ENCODE data around the gene NOL4L. TPM values are rescaled to one million over a fixed set of nuclear protein-coding genes. Genes with fewer than 3 reads are reported as not detected.
A peak's percentile ranks its signal among the peaks of the same experiment; 100 is the strongest.

Gene NOL4L
- total RNA-seq, 1 experiment from 2014 or later, result 31.7 TPM

- peaks cover 31% of the 10 kb centered on the region; the same call in 1 of the 2 replicates for H3K79me2 ChIP-seq (ENCODE audit: insufficient read depth, low read length)
- peaks cover 12% of the 10 kb centered on the region for H3K23me2 ChIP-seq (ENCODE audit: insufficient read length, low read depth, low read length, poor library complexity, severe bottlenecking)
- H3K27me3 Mint-ChIP-seq (ENCODE audit: low read depth), result peaks cover 14% of the 10 kb centered on the region
- H3K23ac ChIP-seq (ENCODE audit: insufficient read length, low read depth, low read length), result no peak overlapping the region
- peaks cover 2% of the 10 kb centered on the region for H3K79me1 ChIP-seq (ENCODE audit: insufficient read depth, low read depth, low read length, poor library complexity, severe bottlenecking)
- no peak overlapping the region for H3K27ac ChIP-seq (ENCODE audit: insufficient read length, low read depth, low read length)
- H4K91ac ChIP-seq (ENCODE audit: insufficient read length, low read depth, low read length), result no peak overlapping the region
- no peak overlapping the region for H2BK20ac ChIP-seq (ENCODE audit: low read depth, low read length, poor library complexity, severe bottlenecking)
- no peak overlapping the region for H4K8ac ChIP-seq (replicated peaks; ENCODE audit: insufficient read length, low read depth, low read length)
- H4K5ac ChIP-seq (ENCODE audit: insufficient read length, low read depth, low read length), result no peak overlapping the region
- H2BK12ac ChIP-seq (ENCODE audit: insufficient read length, low read depth, low read length), result no peak overlapping the region
- H4K20me1 ChIP-seq (ENCODE audit: control insufficient read depth, insufficient read depth, insufficient read length), result no peaks in the 10 kb centered on the region
- H3K56ac ChIP-seq (ENCODE audit: insufficient read length, low read depth, low read length), result no peak overlapping the region
- H2BK15ac ChIP-seq (ENCODE audit: low read depth, low read length), result no peak overlapping the region
- peak; percentile 42 for DNase-seq
- TF ChIP-seq CTCF (conservative IDR thresholded peaks at IDR 0.05), result no peak
- H3K9me3 Mint-ChIP-seq, result no peaks in the 10 kb centered on the region
- H3K4me3 Mint-ChIP-seq, result peak overlapping the region; percentile 91 to 92
- H3K4me1 ChIP-seq (ENCODE audit: insufficient read depth, low read length), result peaks cover 8% of the 10 kb centered on the region; the same call in 1 of the 2 replicates
- H2BK120ac ChIP-seq (ENCODE audit: low read depth, low read length, poor library complexity, severe bottlenecking), result no peak overlapping the region
- H2AFZ ChIP-seq (ENCODE audit: low read length), result no peak overlapping the region
- H3K4me2 ChIP-seq (ENCODE audit: insufficient read depth, insufficient read length, low read length), result peak overlapping the region; percentile 57
- H3K27ac Mint-ChIP-seq, result peak overlapping the region in 2 of 3 experiments; percentile 78 to 84; a peak in 2 of 7 replicates
- H3K27me3 ChIP-seq (ENCODE audit: insufficient read depth, low read length), result no peaks in the 10 kb centered on the region
- H3K4ac ChIP-seq (ENCODE audit: low read depth, low read length), result no peak overlapping the region
- H2BK5ac ChIP-seq (ENCODE audit: insufficient read length, low read length), result no peak overlapping the region
- no peak overlapping the region for H2AK5ac ChIP-seq (ENCODE audit: insufficient read length, low read length)
- H3K18ac ChIP-seq (ENCODE audit: insufficient read length, low read depth, low read length), result no peak overlapping the region
- no peaks in the 10 kb centered on the region for H3K9me3 ChIP-seq (ENCODE audit: control insufficient read depth, low read depth, low read length)
- H3T11ph ChIP-seq (ENCODE audit: low read length), result no peak overlapping the region
- WGBS (ENCODE audit: extremely low coverage, insufficient read length, low lambda C conversion rate), result no CpG with 5 or more reads among the region's 13 CpGs
- peaks cover 51 to 60% of the 10 kb centered on the region in 2 experiments for H3K4me1 Mint-ChIP-seq
- H3K14ac ChIP-seq (ENCODE audit: insufficient read depth, low read length), result no peak overlapping the region
- no peak overlapping the region for H3K9ac ChIP-seq (ENCODE audit: extremely low read depth, insufficient read length, low read length)
- H3K36me3 Mint-ChIP-seq (ENCODE audit: insufficient read depth in 1 of 3, low read depth in 3 of 3), result peaks cover 0 to under 1% (median 0%) of the 10 kb centered on the region in 3 experiments; a peak in 2 of 7 replicates
Observed at GRCh38 chr20:32481311-32482142, 103.6 kb downstream of the NOL4L start.
